Measurements from ENCODE around the gene ACAP2. TPM values are rescaled to one million over a fixed set of nuclear protein-coding genes. Genes with fewer than 3 reads are reported as not detected.
"Not testable (repeated sequence)": the region's sequence is repeated elsewhere in the genome, so short reads cannot be mapped to it uniquely, and the experiment has no call there.

Gene ACAP2
- total RNA-seq, 1 experiment from 2014 or later, result 50.9 TPM

DNA sequence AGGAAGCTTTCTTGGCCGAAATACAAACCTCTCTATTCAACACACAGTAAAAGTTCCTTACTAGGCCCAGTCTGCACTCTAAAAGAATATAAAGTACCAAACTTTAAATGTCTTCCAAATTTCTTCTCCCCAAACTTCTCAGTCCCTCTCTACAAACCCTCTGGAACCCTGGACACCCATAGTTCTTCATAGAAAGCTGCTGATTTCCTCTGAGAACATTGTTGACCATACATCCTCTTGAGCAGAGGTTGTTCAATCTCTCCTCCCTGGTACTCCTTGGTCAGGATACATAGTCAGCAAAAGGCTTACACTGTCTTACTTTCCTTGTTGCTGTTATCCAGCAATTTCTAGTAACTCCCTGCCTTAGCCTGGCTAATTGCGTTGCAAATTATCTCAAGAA is 3.1 kb upstream of the ACAP2 start:
- DNase-seq (ENCODE audit: low read depth), result no peak

DNA sequence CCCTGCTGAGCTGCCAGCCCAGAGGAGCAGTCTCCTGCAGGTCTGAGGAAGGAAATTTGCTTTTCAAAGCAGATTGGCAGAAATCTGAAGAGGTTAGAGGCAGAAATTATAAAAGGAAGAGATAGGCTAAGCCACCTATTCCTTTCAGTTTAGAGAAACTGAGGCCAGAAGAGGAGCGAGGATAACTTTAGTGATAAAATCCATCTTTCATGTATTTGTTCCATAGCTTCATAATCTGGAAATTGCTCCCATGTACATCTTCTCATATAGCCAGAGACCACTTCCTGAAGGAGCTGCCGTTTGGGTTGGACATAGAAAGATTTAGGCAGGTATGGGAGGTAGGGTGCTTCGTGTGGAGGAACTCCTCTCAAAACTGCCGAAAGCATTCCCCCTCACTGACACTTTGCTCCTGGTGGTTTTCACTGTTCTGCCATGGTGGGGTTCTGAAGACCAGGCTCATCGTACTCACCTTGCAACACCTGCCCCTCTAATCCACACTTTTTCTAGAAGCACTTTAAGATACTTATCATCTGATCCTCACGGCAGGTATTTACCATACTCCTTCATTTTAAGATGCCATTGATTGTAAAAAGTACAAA is 670 bp upstream of the ACAP2 start:
- DNase-seq (ENCODE audit: low read depth), result no peak

DNA sequence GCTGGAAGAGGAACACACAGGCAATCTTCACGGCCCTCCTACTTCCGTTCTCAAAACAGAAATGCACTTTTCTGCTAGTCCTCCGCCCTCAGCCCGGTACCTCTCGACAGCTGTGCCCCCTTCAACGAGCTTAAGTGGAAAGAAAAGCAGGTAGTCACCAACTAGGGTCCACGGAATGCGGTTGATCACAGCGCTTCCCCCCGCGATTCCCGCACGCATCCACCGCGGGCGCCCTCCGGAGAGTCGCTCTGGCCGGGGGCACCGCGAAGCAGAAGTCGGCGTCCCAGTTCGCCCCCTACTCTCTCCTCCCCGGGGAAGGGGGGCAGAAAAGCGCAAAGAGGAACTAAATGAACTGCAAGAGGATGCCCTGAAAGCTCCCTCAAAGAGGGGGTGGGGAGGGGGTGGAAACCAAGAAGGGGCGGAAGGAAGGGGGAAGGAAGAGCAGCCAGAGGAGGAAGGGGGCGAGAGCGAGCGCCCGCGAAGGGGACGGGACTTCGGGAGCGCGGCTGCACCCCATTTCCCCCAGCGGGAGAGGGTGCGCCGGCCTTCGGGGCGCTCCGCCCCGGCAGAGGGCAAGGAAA is 738 bp downstream of the ACAP2 start:
- DNase-seq (ENCODE audit: low read depth), result peak; percentile 24

DNA sequence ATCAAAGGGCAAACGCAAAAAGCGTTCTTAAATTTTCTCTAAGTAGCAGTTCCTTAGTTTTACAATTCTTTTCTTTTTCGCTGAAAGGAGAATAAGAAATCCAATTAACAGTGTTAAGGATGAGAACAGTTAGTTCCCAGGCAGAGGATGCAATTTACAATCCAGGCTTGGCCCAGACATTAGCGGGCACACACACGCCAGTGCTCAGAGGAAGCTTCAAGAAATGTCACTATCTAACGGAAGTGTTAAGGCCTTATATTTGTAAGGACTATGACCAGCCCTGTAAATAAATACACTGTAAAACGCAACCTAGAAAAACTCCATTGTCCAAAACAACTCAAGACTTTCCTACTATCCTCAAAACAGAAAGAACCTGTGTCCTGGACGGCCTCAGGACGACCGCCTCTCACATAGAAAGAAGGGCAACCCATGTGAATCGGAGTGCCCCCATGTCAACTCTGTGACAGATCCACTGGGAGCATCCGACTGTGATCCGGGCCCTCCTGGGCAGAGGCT is 1.3 kb downstream of the ACAP2 start:
- DNase-seq (ENCODE audit: low read depth), result peak; percentile 67

DNA sequence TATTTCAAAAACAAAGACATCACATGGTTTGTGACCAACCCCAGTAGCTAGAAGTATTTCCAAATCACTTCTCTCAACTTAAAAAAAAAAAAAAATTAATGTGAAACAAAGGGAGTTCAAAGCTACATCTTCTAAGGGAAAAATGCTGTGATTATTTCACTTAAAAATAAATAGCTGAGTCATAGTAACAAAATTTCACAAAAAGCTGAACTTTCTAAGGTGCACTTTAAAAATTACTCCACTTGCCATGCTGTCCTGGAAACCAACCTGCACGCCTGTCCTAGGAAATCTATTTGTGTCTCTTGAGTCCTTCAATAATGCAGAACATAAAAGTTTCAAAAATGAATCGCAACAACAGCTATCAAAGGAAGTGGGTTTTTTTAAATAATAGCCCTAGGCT is 1.8 kb downstream of the ACAP2 start:
- DNase-seq (ENCODE audit: low read depth), result no peak

DNA sequence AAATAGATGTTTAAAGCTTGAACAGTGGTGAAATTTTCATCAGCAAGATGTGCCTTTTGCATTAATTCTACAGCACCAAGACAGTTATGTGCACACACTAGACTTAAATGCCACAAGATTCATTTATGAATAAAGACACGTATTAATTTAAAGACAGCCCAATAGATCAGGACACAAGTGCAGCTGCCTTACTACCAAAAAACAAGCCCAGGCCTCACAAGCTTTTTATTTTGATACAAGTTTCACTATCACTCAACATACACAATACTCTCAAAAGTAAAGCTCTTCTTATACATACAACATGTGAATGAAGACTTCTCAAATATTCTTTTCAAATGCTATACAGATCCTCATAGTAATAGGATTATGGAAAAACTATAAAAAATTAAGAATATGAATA is 2.4 kb downstream of the ACAP2 start:
- DNase-seq (ENCODE audit: low read depth), result no peak

DNA sequence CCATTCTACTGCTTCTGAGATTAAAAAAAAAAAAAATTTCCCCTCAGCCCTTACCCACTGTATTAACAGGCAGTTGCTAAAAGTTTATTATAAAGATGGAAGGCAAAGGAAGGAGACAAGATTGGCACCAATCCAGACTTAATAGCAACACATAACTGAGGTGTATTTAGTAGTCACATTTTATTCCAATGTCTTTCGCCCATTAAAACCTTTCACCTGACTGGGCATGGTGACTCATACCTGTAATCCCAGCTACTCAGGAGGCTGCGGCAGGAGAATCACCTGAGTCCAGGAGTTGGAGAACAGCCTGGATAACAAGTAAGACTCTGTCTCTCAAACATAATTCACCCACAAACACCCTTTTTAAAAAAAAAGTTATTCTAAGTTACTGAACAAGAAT is 4.4 kb downstream of the ACAP2 start:
- no peak for DNase-seq (ENCODE audit: low read depth)

DNA sequence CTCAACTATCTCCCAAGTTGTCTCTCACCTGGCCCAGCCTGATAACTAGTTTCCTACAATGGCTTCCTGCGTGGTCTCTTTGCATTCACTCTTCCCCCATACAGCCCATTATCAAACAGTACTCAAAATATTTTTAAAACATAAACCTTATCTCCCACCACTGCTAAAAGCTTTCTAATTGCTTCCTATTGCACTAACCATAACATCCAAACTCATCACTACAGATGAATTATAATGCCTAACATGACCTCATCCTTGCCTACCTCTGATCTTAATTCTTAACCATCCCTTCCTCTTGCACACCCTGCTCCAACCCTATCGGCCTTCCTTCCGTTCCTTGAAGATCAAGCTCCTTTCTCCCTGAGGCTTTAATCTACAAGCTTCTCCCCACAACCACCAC is 17.0 kb downstream of the ACAP2 start:
- DNase-seq (ENCODE audit: low read depth), result no peak

DNA sequence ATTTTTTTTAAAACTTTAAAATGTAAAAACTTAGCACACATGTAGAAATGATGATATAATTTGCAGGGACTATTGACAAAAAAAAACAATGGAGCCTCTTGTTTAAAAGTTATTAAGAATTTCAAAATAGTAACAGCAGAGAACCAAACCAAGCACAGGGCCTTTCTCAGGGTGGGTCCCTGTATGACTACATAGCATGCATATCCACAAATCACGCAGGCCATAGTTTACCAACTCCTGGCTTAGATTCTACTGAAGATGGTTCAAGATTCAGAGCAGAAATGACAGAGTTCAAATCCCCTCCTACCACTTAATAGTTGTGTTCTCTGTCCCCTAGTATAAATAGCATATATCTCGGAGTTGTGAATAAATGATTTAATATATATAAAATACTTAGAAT is 19.0 kb downstream of the ACAP2 start:
- no peak for DNase-seq (ENCODE audit: low read depth)

DNA sequence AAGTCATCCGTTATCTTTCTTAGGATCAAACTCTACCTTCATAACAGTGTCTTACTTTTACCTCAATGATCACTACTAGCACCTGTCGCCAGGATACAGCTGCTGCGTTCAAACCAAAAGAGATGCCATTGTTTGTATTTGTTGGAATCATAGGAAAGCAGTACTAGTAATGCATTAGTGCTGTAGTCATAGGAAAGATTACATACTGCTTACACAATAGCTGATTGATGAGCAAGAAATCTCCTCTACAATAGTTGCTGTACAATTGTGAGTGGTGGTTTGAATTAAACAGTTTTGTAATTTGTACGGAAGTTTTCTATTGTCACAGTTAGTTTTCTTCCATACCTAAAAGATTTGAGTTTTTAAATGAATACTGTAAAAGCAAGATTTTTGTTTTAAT is 21.4 kb downstream of the ACAP2 start:
- DNase-seq (ENCODE audit: low read depth), result no peak

DNA sequence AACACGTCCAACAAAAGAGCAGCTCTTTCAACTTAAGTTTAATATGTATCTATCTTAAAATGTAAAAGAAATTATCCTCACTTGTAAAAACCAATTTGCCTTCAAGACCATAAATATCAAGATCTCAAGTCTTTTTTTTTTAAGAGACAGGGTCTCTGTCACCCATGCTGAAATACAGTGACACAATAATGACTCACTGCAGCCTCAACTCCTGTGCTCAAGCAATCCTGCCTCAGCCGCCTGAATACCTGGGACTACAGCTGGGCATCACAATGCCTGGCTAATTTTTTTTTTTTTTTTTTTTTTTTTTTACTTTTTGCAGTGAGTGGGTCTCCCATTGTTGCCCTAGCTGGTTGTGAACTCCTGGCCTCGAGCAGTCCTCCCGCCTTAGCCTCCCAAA is 26.0 kb downstream of the ACAP2 start:
- no peak for DNase-seq (ENCODE audit: low read depth)

DNA sequence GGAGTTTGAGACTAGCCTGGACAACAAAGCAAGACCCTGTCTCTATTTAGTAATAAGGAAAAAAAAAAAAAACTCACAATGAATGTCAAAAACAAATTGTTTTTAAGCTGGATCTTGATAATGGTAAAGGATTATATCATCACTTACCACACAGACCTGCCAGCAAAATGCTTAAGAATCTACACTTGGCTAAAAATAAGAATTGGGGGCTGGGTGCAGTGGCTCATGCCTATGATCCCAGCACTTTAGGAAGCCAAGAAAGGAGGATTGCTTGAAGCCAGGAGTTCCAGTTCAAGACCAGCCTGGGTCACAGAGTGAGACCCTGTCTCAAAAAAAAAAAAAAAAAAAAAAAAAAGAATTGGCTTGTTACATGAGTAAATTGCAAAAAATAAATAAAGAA is 31.0 kb downstream of the ACAP2 start:
- no peak for DNase-seq (ENCODE audit: low read depth)

DNA sequence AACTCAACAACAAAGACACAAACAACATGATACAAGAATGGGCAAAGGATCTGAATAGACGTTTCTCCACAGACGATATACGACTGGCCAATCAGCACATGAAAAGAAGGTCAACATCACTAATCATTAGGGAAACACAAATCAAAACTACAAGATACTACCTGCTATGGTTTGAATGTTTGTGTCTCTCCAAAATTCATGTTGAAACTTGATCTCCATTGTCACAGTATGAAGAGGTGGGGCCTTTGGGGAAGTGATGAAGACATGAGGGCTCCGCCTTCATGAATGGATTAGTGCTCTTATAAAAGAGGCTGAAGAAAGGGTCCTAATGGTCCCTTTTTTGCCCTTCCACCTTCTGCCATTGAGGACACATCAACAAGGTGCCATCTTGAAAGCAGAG is 32.3 kb downstream of the ACAP2 start:
- DNase-seq (ENCODE audit: low read depth), result no peak

DNA sequence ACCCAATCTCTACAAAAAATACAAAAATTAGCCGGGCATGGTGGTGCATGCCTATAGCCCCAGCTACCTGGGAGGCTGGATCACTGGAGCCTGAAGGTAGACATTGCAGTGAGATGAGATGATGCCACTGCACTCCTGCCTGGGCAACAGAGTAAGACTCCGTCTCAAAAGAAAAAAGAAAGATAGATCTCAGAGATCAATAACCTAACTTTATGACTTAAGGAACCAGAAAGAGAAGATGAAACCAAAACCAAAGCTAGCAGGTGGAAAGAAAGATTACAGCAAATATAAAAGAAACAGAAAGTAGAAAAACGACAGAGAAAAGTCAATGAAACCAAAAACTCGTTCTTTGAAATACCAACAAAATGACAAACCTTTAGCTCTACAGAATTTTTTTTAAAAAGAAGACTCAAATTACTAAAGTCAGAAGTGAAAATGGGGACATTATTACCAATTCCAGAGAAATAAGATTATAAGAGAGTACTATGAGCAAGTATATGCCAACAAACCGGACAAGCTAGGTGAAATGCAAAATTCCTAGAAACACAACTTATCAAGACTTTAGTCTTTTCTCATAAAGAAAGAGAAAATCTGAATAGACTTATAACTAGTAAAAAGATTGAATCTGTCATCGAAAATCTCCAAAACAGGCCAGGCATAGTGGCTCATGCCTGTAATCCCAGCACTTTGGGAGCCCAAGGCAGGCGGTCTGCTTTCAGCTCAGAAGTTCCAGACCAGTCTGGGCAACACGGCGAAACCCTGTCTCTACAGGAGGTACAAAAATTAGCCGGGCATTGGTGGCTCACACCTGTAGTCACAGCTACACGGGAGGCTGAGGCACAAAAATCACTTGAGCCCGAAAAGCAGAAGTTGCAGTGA is 35.0 kb downstream of the ACAP2 start:
- no peak for DNase-seq (ENCODE audit: low read depth)

DNA sequence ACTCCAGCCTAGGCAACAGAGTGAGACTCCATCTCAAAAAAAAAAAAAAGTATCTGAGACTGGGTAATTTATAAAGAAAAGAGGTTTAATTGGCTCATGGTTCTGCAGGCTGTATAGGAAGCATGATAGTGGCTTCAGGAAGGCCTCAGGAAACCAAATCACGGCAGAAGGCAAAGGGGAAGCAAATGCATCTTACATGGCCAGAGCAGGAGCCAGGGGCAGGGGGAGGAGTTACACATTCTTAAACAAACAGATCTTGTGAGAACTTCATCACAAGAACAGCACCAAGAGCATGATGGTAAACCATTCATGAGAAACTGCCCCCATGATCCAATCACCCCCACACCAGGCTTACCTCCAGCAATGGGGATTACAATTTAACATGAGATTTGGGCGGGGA is 37.2 kb downstream of the ACAP2 start:
- DNase-seq (ENCODE audit: low read depth), result no peak

DNA sequence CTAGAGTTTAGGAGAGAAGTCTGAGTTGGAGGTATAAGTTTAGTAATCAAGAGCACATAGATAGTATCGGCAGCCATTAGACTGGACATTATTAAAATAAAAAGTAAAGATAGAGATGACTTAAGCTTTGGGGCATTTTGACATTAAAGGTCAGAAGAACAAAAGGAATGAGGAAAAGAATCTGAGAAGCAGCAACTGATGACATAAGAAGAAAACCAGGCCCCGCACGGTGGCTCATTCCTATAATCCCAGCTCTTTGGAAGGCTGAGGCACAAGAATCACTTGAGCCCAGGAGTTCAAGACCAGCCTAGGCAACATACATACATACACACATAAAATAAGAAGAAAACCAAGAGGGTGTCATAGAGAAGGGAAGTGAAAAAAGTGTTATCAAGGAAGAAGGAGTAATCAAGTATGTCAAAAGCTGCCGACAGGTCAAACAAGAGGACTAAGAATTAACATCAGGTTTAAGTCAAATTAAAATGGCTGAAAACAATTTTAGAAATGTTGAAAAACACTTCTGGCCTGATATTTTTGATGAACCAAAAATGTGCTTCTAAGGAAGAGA is 38.9 kb downstream of the ACAP2 start:
- no peak for DNase-seq (ENCODE audit: low read depth)

DNA sequence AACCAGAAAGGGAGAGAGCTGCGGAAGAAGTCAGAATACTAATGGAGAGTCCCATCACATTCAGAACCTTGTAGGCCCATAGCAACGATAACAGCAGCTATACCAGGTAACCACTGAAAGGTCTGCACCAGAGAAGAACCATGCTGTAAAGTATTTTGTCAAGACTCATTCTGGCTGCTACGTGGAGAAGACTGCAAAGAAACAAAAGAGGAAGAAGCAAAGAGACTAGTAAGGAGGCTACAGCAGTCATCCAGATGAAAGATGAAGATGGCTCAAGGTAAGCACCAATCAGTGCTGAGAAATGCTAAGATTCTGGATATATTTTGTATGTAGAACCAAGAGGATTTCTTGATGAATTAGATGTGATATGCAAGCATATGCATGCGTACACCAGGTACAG is 39.6 kb downstream of the ACAP2 start:
- DNase-seq (ENCODE audit: low read depth), result no peak

DNA sequence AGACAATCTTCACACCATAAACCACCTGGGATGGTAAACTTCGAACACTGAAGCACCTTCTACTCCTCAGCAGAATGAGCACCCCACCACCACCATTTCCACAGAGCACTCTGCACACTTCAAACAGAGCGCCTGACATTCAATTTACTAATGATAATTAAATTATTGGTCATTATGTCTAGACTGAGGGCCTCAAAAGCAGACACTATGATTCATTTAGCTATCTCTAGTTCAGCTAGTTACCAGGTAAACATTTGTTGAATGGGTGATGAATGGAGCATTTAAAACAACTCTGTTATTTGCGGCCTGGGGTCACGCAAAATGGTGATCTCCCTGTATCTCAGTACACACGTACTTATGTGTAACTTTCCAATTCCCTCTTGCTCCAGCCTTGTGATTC is 40.9 kb downstream of the ACAP2 start:
- no peak for DNase-seq (ENCODE audit: low read depth)

DNA sequence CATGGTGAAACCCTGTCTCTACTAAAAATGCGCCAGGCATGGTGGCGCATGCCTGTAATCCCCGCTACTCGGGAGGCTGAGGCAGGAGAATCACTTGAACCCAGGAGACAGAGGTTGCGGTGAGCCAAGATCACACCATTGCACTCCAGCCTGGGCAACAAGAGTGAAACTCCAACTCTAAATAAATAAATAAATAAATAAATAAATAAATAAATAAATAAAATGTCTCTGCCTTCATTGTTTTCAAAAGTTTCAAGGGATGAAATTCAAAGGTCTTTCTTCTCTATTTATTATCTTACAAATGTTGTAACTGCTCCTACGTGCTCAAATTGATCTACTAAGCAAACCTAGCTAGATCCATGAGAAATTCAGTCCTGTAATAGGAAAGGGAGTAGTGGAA is 44.4 kb downstream of the ACAP2 start:
- DNase-seq (ENCODE audit: low read depth), result not testable (repeated sequence)

DNA sequence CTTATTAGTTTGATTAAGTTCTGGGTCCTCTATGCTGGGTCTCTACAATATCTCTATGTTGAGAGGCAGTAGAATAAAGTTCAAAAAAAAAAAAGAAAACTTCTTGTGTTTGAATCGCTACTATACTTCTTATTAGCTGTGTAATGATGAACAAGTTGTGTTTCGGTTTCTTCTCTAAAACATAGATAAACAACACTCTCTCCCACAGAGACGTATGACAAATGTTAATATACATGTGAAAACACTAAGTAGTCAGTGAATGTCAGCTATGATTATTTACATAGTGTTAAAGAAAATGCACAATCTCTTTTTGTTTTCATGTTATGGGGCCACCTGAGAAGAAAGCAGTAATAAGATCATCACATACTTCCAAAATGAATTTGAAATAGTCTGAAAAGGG is 45.3 kb downstream of the ACAP2 start:
- no peak for DNase-seq (ENCODE audit: low read depth)

DNA sequence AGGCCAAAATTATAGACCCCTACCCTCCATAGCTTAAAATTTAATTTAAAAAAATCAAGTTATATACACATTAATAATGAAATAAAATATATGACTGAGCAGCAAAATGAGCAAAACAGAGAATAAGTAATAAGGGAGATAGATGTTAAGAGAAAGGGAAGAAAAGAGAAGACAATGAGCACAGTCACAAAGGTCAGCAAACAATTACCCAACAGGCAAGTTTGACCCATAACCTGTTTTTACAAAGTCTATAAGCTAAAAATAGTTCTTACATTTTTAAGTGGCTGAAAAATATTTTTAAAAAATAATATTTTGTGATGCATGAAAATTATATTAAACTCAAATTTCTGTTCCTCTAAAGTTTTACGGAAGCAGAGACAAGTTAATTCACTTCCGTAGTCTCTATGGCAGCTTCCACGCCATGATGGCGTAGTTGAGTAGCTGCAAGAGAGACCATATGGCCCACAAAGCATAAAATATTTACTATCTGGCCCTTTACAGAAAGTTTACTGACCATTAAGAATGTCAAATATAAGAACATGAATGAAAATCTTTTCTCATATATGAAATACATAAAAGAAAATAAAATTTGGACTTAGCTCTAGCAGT is 47.5 kb downstream of the ACAP2 start:
- DNase-seq (ENCODE audit: low read depth), result no peak

DNA sequence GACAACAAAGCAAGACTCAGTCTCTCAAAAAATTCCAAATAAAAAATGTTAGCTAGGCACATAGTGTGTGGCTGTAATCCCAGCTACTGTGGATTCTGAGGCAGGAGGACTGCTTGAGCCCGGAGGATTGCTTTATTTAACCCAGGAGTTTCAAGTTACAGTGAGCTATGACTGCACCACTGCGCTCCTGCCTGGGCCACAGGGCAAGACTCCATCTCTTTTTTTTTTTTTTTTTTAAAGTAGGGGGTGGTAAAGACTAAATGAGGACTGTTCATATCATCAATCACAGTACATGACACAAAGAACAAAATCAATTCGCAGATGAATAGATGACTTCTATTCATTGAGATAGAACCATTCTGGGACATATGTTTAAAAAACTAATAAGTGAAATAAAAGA is 48.1 kb downstream of the ACAP2 start:
- peak; percentile 4 for DNase-seq (ENCODE audit: low read depth)

Measured in RPMI7951 (cell line).